GM12891 (cell line): ENCODE results near the gene EFNA3.

Experiments used
- POLR2A ChIP-seq: IDR thresholded peaks from 2 replicates; pipeline ENCODE4 v1.6.1; 2011; ENCODE audit warnings: low read depth, low read length, control low read depth
- POLR2AphosphoS5 ChIP-seq: IDR thresholded peaks from 2 replicates; pipeline ENCODE4 v1.6.1; 2011; ENCODE audit warnings: low read depth, low read length, control low read depth
- TAF1 ChIP-seq: IDR thresholded peaks from 2 replicates; pipeline ENCODE4 v1.6.1; 2011; ENCODE audit warnings: low read depth, low read length, control low read depth

DNA sequence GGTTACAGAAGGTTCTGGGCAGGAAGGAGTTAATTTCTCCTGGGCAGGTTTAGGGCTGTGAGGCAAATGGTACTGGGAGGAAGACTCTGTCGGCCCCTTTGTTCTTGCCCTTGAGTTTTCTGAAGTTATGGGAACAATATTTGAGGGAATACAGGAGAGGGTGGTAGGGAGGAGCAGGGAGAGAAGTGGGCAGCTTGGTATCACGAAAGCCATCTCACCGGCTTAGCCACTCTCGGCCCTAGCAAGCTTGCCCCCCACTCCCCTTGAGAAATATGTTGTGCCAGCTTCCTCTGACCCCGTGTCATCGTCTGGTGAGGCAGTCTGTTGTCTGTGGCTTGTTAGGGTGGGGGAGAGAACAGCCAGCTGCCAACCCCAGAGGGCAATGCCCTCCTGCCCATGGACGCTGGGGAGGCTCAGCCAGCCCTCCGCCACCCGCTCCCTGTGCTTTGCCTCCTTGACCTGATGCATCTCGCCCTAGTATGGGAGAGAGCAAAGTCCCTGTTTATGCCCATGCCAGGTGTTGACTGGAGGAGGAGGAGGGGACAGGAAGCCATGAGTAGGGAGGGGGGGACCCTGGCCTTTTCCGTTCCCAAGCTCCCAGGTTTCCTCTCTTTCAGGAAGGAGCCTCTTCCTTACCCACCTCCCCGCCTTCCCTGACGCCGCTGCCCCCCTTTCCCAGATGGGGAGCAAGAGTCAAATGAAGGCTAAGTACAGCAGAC, 50.3 kb downstream of the EFNA3 start:
- TF ChIP-seq POLR2A (no peak), POLR2AphosphoS5 (no peak), TAF1 (no peak)
